ENCODE results near the gene C17orf75.

- TF ChIP-seq EZH2 (IDR thresholded peaks at IDR 0.05; ENCODE audit: insufficient read depth, poor library complexity, severe bottlenecking) = no peak
- TF ChIP-seq EZH2phosphoT487 (IDR thresholded peaks at IDR 0.05; ENCODE audit: insufficient read depth, low read depth) = no peak
These were observed 15.6 kb upstream of the C17orf75 start for GRCh38 chr17:32357615-32358014.
